ENCODE data around the gene ARHGAP28. TPM values are rescaled to one million over a fixed set of nuclear protein-coding genes. Genes with fewer than 3 reads are reported as not detected.
A peak's percentile ranks its signal among the peaks of the same experiment; 100 is the strongest.

Gene ARHGAP28
- total RNA-seq, 4 donors from 2014 or later = 3.6 to 7.8 (median 6.0) TPM

DNA sequence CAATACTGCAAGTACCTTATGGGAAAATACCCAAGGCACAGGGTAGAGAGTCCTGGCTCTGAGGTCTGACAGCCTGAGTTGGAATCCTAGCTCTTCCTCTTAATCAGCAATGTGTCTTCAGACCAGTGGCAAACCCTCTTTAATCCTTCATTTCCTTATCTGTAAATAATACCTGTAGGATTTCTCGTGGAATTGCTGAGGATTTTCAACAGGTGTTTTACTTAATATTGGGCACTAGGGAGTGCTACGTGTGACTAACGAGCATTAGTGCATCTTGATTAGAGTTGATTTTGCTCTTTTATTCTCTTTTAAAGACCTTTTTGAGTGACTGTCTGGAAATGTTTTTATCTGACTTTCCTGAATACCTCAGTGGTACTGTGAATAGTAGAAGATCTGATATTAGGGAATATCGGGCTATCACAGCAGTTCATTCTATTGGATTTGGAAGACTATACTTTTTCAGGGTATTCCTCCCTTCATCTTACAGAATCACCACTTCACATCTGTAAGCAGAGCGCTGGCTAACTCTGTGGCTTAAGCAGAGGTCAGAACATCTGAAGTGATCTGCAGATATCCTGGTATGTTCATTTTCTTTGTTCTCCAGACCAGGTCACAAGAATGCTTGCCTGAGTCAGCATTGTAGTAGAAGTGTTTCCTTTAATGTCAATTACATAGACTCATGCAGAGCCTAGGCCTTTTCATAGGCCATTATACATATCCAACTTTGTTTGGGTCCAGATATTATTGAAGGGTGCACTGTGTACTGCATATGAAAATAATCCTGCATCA is 49.1 kb downstream of the ARHGAP28 start:
- Histone ChIP-seq H3K9me3 (no peaks in the 10 kb centered on the region), H3K4me3 (no peak overlapping the region), H3K36me3 (no peaks in the 10 kb centered on the region), H3K27me3 (no peaks in the 10 kb centered on the region), H3K4me1 (peaks cover 0 to 16% (median 4%) of the 10 kb centered on the region in 4 donors), H3K27ac (no peak overlapping the region)
- DNase-seq (ENCODE audit: low spot score in 2 of 2) = no peak
- 87 to 93% methylated on average over 5 of the region's 5 CpGs for WGBS, 2 donors
- TF ChIP-seq POLR2A (IDR thresholded peaks at IDR 0.05) (no peak), CTCF (IDR thresholded peaks at IDR 0.05) (no peak), EP300 (IDR thresholded peaks at IDR 0.05) (no peak)

DNA sequence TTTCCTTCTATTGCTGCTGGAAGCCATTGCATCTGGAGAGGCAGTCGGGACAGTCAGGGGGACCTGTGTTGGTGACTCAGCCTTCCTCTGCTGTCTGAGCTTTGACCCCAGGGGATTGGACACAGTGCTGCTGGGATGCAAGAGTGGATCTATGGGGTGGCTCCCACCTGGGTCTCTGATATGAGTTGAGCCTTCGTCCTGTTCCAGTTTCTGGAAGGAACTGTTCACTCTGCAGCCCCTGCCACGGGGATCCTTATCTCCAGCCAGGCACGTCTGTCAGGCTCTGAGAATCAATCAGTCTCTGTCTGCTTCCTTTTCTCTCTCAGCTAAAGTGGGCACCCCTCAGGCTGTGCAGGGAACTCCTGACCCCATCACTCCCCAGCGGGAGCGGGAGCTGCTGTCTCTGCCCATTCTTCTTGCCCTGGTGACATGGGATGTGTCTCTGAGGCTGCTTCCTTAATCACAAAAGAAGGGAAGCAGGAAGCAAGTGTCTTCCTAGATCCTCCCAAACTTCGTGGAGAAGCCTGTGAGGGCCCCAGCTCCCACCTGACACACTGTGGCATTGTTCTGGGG is 51.7 kb downstream of the ARHGAP28 start:
- peak overlapping the region in 2 of 4 donors; percentile 46 to 54 for H3K27ac ChIP-seq
- H3K36me3 ChIP-seq = no peaks in the 10 kb centered on the region
- H3K4me3 ChIP-seq = no peak overlapping the region
- no peak for TF ChIP-seq POLR2A (IDR thresholded peaks at IDR 0.05)
- TF ChIP-seq CTCF (IDR thresholded peaks at IDR 0.05) = no peak
- TF ChIP-seq EP300 (IDR thresholded peaks at IDR 0.05) = no peak
- no peak for DNase-seq (ENCODE audit: low spot score in 2 of 2)
- no peaks in the 10 kb centered on the region for H3K9me3 ChIP-seq
- no peaks in the 10 kb centered on the region for H3K27me3 ChIP-seq
- peaks cover 0 to 15% (median 6%) of the 10 kb centered on the region in 4 donors for H3K4me1 ChIP-seq
- 21 to 23% methylated on average over 7 of the region's 7 CpGs for WGBS, 2 donors

DNA sequence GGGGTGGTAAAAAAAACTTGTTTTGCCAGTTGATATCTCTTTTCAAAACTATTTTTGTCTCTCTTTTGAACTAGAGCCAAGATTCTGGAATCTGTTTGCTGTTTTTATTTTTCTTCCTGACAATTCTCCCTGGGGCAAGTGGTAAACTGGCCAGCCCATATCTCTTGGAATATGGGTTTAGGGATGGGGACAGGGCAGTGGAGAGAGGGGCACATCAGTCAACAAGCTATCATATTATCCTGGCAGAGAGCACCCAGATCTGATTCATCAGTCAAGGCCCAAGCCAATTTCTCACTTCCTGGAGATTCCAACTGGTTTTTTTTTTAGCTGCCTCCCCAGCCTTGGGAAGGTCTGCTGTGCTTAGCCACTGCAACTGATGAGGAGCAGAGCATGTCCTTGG is 52.3 kb downstream of the ARHGAP28 start:
- no peak for DNase-seq (ENCODE audit: low spot score in 2 of 2)
- Histone ChIP-seq H3K4me1 (peaks cover 0 to 13% (median 6%) of the 10 kb centered on the region in 4 donors), H3K9me3 (no peaks in the 10 kb centered on the region), H3K27ac (peak overlapping the region in 2 of 4 donors; percentile 46 to 54), H3K36me3 (no peaks in the 10 kb centered on the region), H3K27me3 (no peaks in the 10 kb centered on the region), H3K4me3 (no peak overlapping the region)
- TF ChIP-seq CTCF (IDR thresholded peaks at IDR 0.05) (no peak), POLR2A (IDR thresholded peaks at IDR 0.05) (no peak), EP300 (IDR thresholded peaks at IDR 0.05) (no peak)

DNA sequence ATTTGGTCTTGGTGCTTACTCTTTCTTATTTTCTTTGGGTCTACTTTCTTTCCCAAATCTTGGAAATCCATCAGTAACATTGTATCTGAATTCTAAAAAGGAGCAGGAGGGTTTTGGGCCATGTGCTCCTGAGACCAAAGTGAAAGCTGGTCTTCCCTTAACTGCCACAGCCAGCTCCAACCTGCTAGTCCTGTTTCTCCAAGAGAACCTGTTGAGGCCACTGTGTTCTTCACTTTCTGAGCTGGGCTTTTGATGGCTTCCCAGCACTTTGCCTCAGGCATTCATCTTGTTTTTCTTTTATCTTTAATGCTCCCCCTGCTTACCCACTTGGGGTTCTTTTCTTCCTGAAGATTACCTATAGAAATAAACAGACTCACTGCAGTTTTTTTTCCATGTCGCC is 53.3 kb downstream of the ARHGAP28 start:
- TF ChIP-seq EP300 (IDR thresholded peaks at IDR 0.05) (no peak), POLR2A (IDR thresholded peaks at IDR 0.05) (no peak), CTCF (IDR thresholded peaks at IDR 0.05) (no peak)
- no peak overlapping the region for H3K4me3 ChIP-seq
- no peaks in the 10 kb centered on the region for H3K9me3 ChIP-seq
- WGBS, 2 donors = 93 to 100% methylated on average over 1 of the region's 1 CpG
- DNase-seq (ENCODE audit: low spot score in 2 of 2) = no peak
- H3K36me3 ChIP-seq = no peaks in the 10 kb centered on the region
- peaks cover 0 to 13% (median 6%) of the 10 kb centered on the region in 4 donors for H3K4me1 ChIP-seq
- H3K27ac ChIP-seq = no peak overlapping the region
- no peaks in the 10 kb centered on the region for H3K27me3 ChIP-seq

GRCh38 chr18:6784046-6784445 is 54.5 kb downstream of the ARHGAP28 start:
- Histone ChIP-seq H3K27ac (no peak overlapping the region), H3K9me3 (no peaks in the 10 kb centered on the region), H3K4me3 (no peak overlapping the region), H3K27me3 (no peaks in the 10 kb centered on the region), H3K4me1 (peaks cover 0 to 13% (median 6%) of the 10 kb centered on the region in 4 donors), H3K36me3 (no peaks in the 10 kb centered on the region)
- no peak for DNase-seq (ENCODE audit: low spot score in 2 of 2)
- TF ChIP-seq EP300 (IDR thresholded peaks at IDR 0.05) (no peak), POLR2A (IDR thresholded peaks at IDR 0.05) (no peak), CTCF (IDR thresholded peaks at IDR 0.05) (no peak)
- WGBS, 2 donors = 71 to 74% methylated on average over 6 of the region's 6 CpGs
